H9 (cell line): Measurements from ENCODE around the gene RPL26. TPM values are rescaled to one million over a fixed set of nuclear protein-coding genes. Genes with fewer than 3 reads are reported as not detected.

Experiments used
- DNase-seq: peaks from one replicate; pipeline ENCODE4 v3.0.0-alpha.2; 2017
- H2AFZ ChIP-seq: one replicate; pipeline ENCODE4 v1.6.1; 2013; ENCODE audit warnings: mild to moderate bottlenecking, low read length, control low read depth, moderate library complexity
- H2AK5ac ChIP-seq: 2 replicates; pipeline ENCODE4 v1.6.1; 2013; ENCODE audit warnings: low read length, control low read depth, mixed read lengths; ENCODE audit not compliant: insufficient read length
- H2BK120ac ChIP-seq: one replicate; pipeline ENCODE4 v1.6.1; 2013; ENCODE audit warnings: low read depth, mild to moderate bottlenecking, low read length, control low read depth, inconsistent platforms; ENCODE audit not compliant: poor library complexity, severe bottlenecking
- H2BK12ac ChIP-seq: 2 replicates; pipeline ENCODE4 v1.6.1; 2013; ENCODE audit warnings: low read length, control low read depth, mixed read lengths, low read depth; ENCODE audit not compliant: insufficient read length
- H2BK15ac ChIP-seq: 2 replicates; pipeline ENCODE4 v1.6.1; 2013; ENCODE audit warnings: low read depth, low read length, control low read depth
- H2BK20ac ChIP-seq: one replicate; pipeline ENCODE4 v1.6.1; 2013; ENCODE audit warnings: low read depth, mild to moderate bottlenecking, low read length, control low read depth, inconsistent platforms; ENCODE audit not compliant: poor library complexity, severe bottlenecking
- H2BK5ac ChIP-seq: 2 replicates; pipeline ENCODE4 v1.6.1; 2013; ENCODE audit warnings: low read length, control low read depth, mixed read lengths; ENCODE audit not compliant: insufficient read length
- H3K14ac ChIP-seq: 2 replicates; pipeline ENCODE4 v1.6.1; 2013; ENCODE audit warnings: low read length, control low read depth; ENCODE audit not compliant: insufficient read depth
- H3K18ac ChIP-seq: 2 replicates; pipeline ENCODE4 v1.6.1; 2013; ENCODE audit warnings: low read depth, mild to moderate bottlenecking, mixed read lengths, low read length, control low read depth; ENCODE audit not compliant: insufficient read length
- H3K23ac ChIP-seq: 2 replicates; pipeline ENCODE4 v1.6.1; 2013; ENCODE audit warnings: low read length, control low read depth, mixed read lengths, low read depth; ENCODE audit not compliant: insufficient read length
- H3K23me2 ChIP-seq: 2 replicates; pipeline ENCODE4 v1.6.1; 2013; ENCODE audit warnings: low read depth, mild to moderate bottlenecking, mixed read lengths, low read length, control low read depth; ENCODE audit not compliant: insufficient read length, poor library complexity, severe bottlenecking
- H3K27ac ChIP-seq: 2 replicates; pipeline ENCODE4 v1.5.1; 2013; ENCODE audit warnings: low read length, control low read depth, mixed read lengths, low read depth; ENCODE audit not compliant: insufficient read length
- H3K27me3 ChIP-seq: 2 replicates; pipeline ENCODE4 v1.6.1; 2013; ENCODE audit warnings: low read length, control low read depth, inconsistent platforms; ENCODE audit not compliant: insufficient read depth
- H3K4ac ChIP-seq: 2 replicates; pipeline ENCODE4 v1.6.1; 2013; ENCODE audit warnings: low read depth, mild to moderate bottlenecking, control low read depth, inconsistent platforms, low read length, moderate library complexity
- H3K4me1 ChIP-seq: 2 replicates; pipeline ENCODE4 v1.6.1; 2013; ENCODE audit warnings: low read length, control low read depth, inconsistent platforms; ENCODE audit not compliant: insufficient read depth
- H3K4me2 ChIP-seq: 2 replicates; pipeline ENCODE4 v1.6.1; 2013; ENCODE audit warnings: low read length, control low read depth, mixed read lengths; ENCODE audit not compliant: insufficient read length, insufficient read depth
- H3K56ac ChIP-seq: 2 replicates; pipeline ENCODE4 v1.6.1; 2013; ENCODE audit warnings: low read depth, mild to moderate bottlenecking, mixed read lengths, low read length, control low read depth; ENCODE audit not compliant: insufficient read length
- H3K79me1 ChIP-seq: 2 replicates; pipeline ENCODE4 v1.6.1; 2013; ENCODE audit warnings: low read depth, mild to moderate bottlenecking, moderate library complexity, low read length, control low read depth, inconsistent platforms; ENCODE audit not compliant: insufficient read depth, poor library complexity, severe bottlenecking
- H3K79me2 ChIP-seq: 2 replicates; pipeline ENCODE4 v1.6.1; 2013; ENCODE audit warnings: low read length, control low read depth, inconsistent platforms; ENCODE audit not compliant: insufficient read depth
- H3K9ac ChIP-seq: 2 replicates; pipeline ENCODE4 v1.6.1; 2013; ENCODE audit warnings: low read length, control low read depth, mixed read lengths; ENCODE audit not compliant: insufficient read length; ENCODE audit errors: extremely low read depth
- H3K9me3 ChIP-seq: one replicate; pipeline ENCODE4 v1.6.1; 2013; ENCODE audit warnings: low read depth, low read length, inconsistent platforms; ENCODE audit not compliant: control insufficient read depth
- H3T11ph ChIP-seq: one replicate; pipeline ENCODE4 v1.6.1; 2013; ENCODE audit warnings: mild to moderate bottlenecking, low read length, control low read depth, inconsistent platforms
- H4K20me1 ChIP-seq: one replicate; pipeline ENCODE4 v1.6.1; 2013; ENCODE audit not compliant: control insufficient read depth, insufficient read length, insufficient read depth
- H4K5ac ChIP-seq: 2 replicates; pipeline ENCODE4 v1.6.1; 2013; ENCODE audit warnings: low read depth, mild to moderate bottlenecking, mixed read lengths, low read length, control low read depth; ENCODE audit not compliant: insufficient read length
- H4K8ac ChIP-seq: replicated peaks from 2 replicates; pipeline ENCODE4 v1.6.1; 2013; ENCODE audit warnings: low read length, control low read depth, mixed read lengths, low read depth; ENCODE audit not compliant: insufficient read length
- H4K91ac ChIP-seq: 2 replicates; pipeline ENCODE4 v1.6.1; 2013; ENCODE audit warnings: low read depth, mild to moderate bottlenecking, moderate library complexity, mixed read lengths, low read length, control low read depth; ENCODE audit not compliant: insufficient read length
- H3K27ac Mint-ChIP-seq, 3 experiments: 2 replicates in 2 of 3; 3 replicates in 1 of 3; pipeline ENCODE4 v1.8.0; 2020 to 2021; ENCODE audit warnings: mixed read lengths in 3 of 3, mild to moderate bottlenecking in 1 of 3, moderate library complexity in 1 of 3
- H3K27me3 Mint-ChIP-seq: 2 replicates; pipeline ENCODE4 v1.8.0; 2021; ENCODE audit warnings: low read depth, mild to moderate bottlenecking, moderate library complexity, mixed read lengths
- H3K36me3 Mint-ChIP-seq, 3 experiments: 2 replicates in 2 of 3; 3 replicates in 1 of 3; pipeline ENCODE4 v1.8.0; 2020 to 2021; ENCODE audit warnings: low read depth in 3 of 3, mixed read lengths in 3 of 3; ENCODE audit not compliant: insufficient read depth in 1 of 3
- H3K4me1 Mint-ChIP-seq, 2 experiments: 2 replicates each; pipeline ENCODE4 v1.8.0; 2020; ENCODE audit warnings: mixed read lengths in 2 of 2
- H3K4me3 Mint-ChIP-seq, 2 experiments: 2 replicates in 1 of 2; 3 replicates in 1 of 2; pipeline ENCODE4 v1.8.0; 2020 to 2021; ENCODE audit warnings: mild to moderate bottlenecking in 2 of 2, mixed read lengths in 2 of 2, moderate library complexity in 1 of 2
- H3K9me3 Mint-ChIP-seq, 2 experiments: 2 replicates in 1 of 2; 3 replicates in 1 of 2; pipeline ENCODE4 v1.8.0; 2020; ENCODE audit warnings: mild to moderate bottlenecking in 2 of 2, mixed read lengths in 2 of 2, moderate library complexity in 1 of 2
- CTCF ChIP-seq: fragments of 200-600 bp; sonication (generic); conservative IDR thresholded peaks from 3 replicates; pipeline ENCODE4 v1.8.0; 2021; ENCODE audit warnings: antibody characterized with exemption, mild to moderate bottlenecking
- WGBS: extraction: QIAGEN DNeasy Blood & Tissue Kit; methylation state at CpG from one replicate; pipeline ENCODE4 v1.1.7; 2013; ENCODE audit warnings: missing lambda C conversion rate, low lambda C conversion rate, mixed read lengths; ENCODE audit not compliant: insufficient read length; ENCODE audit errors: extremely low coverage; 5-methylcytosine and 5-hydroxymethylcytosine counted together
- total RNA-seq: library from RNA; stranded (reverse); gene quantifications from 2 replicates; pipeline ENCODE4 v1.2.1, GENCODE V29; 2021

The RPL26 gene
- total RNA-seq, 1 experiment from 2014 or later, result 2,434 TPM

- Histone ChIP-seq H3K18ac (no peak overlapping the region), H3K4me2 (no peak overlapping the region), H3K27me3 (no peaks in the 10 kb centered on the region), H2AK5ac (no peak overlapping the region), H4K5ac (no peak overlapping the region), H3K23me2 (no peaks in the 10 kb centered on the region), H3K56ac (no peak overlapping the region), H3T11ph (no peak overlapping the region), H4K20me1 (no peaks in the 10 kb centered on the region), H2BK15ac (no peak overlapping the region), H3K27ac (no peak overlapping the region), H2BK120ac (no peak overlapping the region), H2BK12ac (no peak overlapping the region), H4K8ac (no peak overlapping the region), H3K9me3 (no peaks in the 10 kb centered on the region), H3K4me1 (no peaks in the 10 kb centered on the region), H3K9ac (no peak overlapping the region), H2BK20ac (no peak overlapping the region), H3K79me2 (no peaks in the 10 kb centered on the region), H3K14ac (no peak overlapping the region), H2AFZ (no peak overlapping the region), H3K4ac (no peak overlapping the region), H3K23ac (no peak overlapping the region), H3K79me1 (no peaks in the 10 kb centered on the region), H4K91ac (no peak overlapping the region), H2BK5ac (no peak overlapping the region)
- WGBS, result no CpG with 5 or more reads among the region's 14 CpGs
- no peaks in the 10 kb centered on the region for H3K36me3 Mint-ChIP-seq
- peaks cover 14 to 15% of the 10 kb centered on the region in 2 experiments for H3K4me1 Mint-ChIP-seq
- peak overlapping the region in 2 of 3 experiments; percentile 39 to 59; a peak in 4 of 7 replicates for H3K27ac Mint-ChIP-seq
- peaks cover 2% of the 10 kb centered on the region; the same call in 1 of the 2 replicates for H3K27me3 Mint-ChIP-seq
- peak; percentile 79 for DNase-seq
- H3K9me3 Mint-ChIP-seq, result no peaks in the 10 kb centered on the region
- no peak overlapping the region for H3K4me3 Mint-ChIP-seq
- TF ChIP-seq CTCF, result no peak
Observed at GRCh38 chr17:8408371-8408770, 25.4 kb upstream of the RPL26 start.
